H1 (cell line): Measurements from ENCODE around the gene CD38. TPM values are rescaled to one million over a fixed set of nuclear protein-coding genes. Genes with fewer than 3 reads are reported as not detected.

Source experiments
- CHD7 ChIP-seq: fragments of 300-600 bp; sonication (generic); IDR thresholded peaks from 2 replicates; pipeline ENCODE4 v1.7.1; 2012; ENCODE audit warnings: low read length, moderate library complexity, mild to moderate bottlenecking, inconsistent platforms; ENCODE audit not compliant: insufficient replicate concordance
- EGR1 ChIP-seq: IDR thresholded peaks from 2 replicates; pipeline ENCODE4 v1.6.1; 2011; ENCODE audit warnings: low read depth, low read length, borderline replicate concordance
- polyA plus RNA-seq, 7 experiments: library from polyadenylated mRNA; depleted of rRNA in 3 of 7; stranded (reverse) in 5 of 7; unstranded in 2 of 7; fragments of >200 nt in 5 of 7; fragments of 200-250 nt in 2 of 7; gene quantifications; 1 replicate in 5 of 7; 2 replicates in 1 of 7; 4 replicates in 1 of 7; pipeline versions ENCODE4 v1.2.1 to v1.2.3, GENCODE V29; 2011 to 2013; ENCODE audit warnings: missing spikeins in 2 of 7, mixed read lengths in 2 of 7
- total RNA-seq: library from RNA; stranded (reverse); fragmentation: NEBNext Ultra II Directional; extraction: Animal tissue kit (Norgen Biotek cat#: 25700); gene quantifications from 2 replicates; pipeline ENCODE4 v1.2.1, GENCODE V29; 2021

Gene CD38
- total and polyA plus RNA-seq, 2 of the 8 experiments (the other 6 are each of a cell fraction or from before 2014, with no cell fraction given) = 0.14 to 0.24 TPM

- TF ChIP-seq CHD7 = no peak
- no peak for TF ChIP-seq EGR1
Observed at GRCh38 chr4:15809058-15809457, 30.9 kb downstream of the CD38 start (continued).
